ENCODE measurements around the gene EGF.

DNA sequence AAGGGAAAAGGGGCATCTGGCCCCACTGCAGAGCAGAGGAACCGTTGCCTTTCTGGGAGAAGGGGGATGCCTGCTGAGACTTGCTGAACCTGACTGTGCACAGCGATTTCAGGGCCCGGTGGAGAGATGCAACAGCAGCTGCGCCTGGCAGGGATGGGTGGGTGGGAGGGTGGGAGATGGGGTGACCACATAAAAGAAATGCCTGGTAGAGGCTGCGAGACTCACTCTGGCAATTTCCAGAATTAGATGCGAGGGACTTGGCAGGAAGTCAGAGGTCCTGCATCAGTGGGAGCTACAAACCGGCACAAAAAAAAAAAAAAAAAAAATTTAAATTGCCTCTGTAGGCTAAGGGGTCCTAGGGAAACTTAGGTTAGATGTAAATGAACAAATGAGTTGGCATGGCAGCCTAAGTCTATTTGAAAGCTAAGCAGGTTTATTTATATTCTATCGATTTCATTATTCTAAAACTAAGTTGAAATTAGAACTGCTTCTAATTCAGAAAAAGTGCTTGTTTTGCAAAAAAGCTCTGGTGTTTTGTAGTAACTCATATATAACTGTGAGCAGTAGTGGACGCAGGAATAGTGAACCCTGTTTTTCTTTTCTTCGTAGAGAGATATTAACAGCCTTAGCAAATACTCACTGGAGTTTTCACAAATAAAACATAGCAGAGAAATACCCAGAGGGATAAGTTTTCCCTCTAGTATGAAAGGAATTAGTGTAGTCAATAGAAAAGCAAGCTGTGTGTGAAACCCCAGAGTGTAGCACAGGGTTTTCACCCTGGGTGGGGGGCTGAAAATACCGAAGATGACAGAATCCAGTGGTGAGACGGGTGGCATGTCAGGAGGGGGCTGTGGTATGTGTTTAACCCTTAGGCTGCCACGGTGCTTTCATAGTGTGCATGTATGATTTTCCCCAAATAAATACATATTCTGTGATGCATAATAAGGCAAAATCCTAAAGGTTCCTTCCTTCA lies 130.1 kb downstream of the EGF start:
- TF ChIP-seq POLR2AphosphoS5 (IDR thresholded peaks at IDR 0.05; ENCODE audit: borderline replicate concordance, low read depth, low read length): no peak
- no peak for TF ChIP-seq EZH2 (IDR thresholded peaks at IDR 0.05)
- no peak for TF ChIP-seq FOXP2 (optimal IDR thresholded peaks at IDR 0.05; ENCODE audit: control extremely low read depth, extremely low read length, insufficient read depth)

All from SK-N-MC (cell line).